ENCODE data around the gene ELL2. TPM values are rescaled to one million over a fixed set of nuclear protein-coding genes. Genes with fewer than 3 reads are reported as not detected.
A peak's percentile ranks its signal among the peaks of the same experiment; 100 is the strongest.

ELL2 gene
- total RNA-seq, 1 experiment from 2014 or later = 24.4 TPM

DNA sequence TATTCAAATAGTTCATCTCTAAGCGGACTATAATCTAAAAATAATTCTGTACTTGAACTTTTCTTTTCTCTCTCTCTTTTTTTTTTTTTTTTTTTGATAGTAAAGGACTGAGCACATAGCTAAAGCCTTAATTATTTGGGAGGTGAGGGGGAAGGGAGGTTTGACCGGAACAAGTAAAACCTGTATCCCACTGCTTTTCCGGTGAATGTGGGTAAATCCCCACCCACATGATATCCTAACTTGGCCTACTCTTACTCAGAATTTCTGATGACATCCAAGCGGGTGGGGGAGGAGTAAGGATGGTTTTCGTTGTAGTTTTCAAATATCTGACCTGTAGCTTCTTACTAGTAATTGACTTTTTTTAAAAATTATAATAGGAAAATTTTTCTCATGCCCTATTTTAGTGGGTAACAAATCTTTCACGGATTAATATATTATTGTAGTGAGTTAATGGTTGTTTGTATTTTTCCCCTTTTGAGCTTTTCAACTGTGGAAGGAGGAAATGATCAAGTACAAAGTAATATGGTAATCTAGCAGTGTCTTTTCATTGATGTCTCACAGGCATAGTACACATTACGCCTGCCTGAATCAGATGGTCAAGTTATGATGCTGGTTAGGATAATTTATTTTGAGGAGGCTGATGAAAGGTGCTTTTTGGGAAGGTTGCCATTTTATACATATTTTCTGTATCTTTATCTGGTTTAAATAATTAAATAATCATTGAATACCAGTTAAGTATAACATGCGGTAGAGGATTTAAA is 2.2 kb upstream of the ELL2 start:
- Mint-ChIP-seq H3K4me3 (no peak overlapping the region), H3K4me1 (peaks cover 44% of the 10 kb centered on the region), H3K36me3 (no peaks in the 10 kb centered on the region), H3K27ac (no peak overlapping the region), H3K27me3 (ENCODE audit: low read depth) (peaks cover 15% of the 10 kb centered on the region), H3K9me3 (no peaks in the 10 kb centered on the region)
- ChIA-PET POLR2A (interaction anchor here (0.6 to 0.7 kb wide), 2 partner anchors 252 to 695 kb away, joined by 3 to 8 read pairs; no protein-coding TSS in a partner anchor), CTCF (interaction anchor here (0.7 to 0.8 kb wide), 2 partner anchors 10 to 372 kb away, joined by 3 read pairs; no protein-coding TSS in a partner anchor)
- DNase-seq (ENCODE audit: low spot score) (no peak), ATAC-seq (no peak)
- TF ChIP-seq ZNF423 (CRISPR knock-in tag; IDR thresholded peaks at IDR 0.05) = no peak
- TF ChIP-seq, protein P1, sequence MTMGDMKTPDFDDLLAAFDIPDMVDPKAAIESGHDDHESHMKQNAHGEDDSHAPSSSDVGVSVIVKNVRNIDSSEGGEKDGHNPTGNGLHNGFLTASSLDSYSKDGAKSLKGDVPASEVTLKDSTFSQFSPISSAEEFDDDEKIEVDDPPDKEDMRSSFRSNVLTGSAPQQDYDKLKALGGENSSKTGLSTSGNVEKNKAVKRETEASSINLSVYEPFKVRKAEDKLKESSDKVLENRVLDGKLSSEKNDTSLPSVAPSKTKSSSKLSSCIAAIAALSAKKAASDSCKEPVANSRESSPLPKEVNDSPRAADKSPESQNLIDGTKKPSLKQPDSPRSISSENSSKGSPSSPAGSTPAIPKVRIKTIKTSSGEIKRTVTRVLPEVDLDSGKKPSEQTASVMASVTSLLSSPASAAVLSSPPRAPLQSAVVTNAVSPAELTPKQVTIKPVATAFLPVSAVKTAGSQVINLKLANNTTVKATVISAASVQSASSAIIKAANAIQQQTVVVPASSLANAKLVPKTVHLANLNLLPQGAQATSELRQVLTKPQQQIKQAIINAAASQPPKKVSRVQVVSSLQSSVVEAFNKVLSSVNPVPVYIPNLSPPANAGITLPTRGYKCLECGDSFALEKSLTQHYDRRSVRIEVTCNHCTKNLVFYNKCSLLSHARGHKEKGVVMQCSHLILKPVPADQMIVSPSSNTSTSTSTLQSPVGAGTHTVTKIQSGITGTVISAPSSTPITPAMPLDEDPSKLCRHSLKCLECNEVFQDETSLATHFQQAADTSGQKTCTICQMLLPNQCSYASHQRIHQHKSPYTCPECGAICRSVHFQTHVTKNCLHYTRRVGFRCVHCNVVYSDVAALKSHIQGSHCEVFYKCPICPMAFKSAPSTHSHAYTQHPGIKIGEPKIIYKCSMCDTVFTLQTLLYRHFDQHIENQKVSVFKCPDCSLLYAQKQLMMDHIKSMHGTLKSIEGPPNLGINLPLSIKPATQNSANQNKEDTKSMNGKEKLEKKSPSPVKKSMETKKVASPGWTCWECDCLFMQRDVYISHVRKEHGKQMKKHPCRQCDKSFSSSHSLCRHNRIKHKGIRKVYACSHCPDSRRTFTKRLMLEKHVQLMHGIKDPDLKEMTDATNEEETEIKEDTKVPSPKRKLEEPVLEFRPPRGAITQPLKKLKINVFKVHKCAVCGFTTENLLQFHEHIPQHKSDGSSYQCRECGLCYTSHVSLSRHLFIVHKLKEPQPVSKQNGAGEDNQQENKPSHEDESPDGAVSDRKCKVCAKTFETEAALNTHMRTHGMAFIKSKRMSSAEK (CRISPR knock-in tag; IDR thresholded peaks at IDR 0.05; ENCODE audit: borderline replicate concordance) = no peak

DNA sequence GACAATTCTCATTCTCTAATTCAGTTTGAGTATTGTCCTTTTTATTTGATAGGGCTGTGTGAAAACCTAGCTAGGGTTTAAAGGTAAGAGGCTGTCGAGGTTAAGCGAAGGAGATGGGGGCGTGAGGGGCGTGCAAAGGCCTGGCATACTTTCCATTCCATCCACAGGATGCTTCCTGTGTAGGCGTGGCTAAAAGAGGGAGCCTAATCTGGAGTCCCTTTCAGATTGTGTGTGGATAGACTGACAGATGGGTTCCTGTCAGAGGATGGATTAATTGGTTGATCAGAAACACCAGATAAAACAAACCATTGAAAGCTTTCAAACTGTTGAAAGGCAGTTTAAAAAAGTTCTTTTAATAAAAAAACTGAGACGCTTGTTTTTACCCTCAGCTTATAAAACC is 1.1 kb upstream of the ELL2 start:
- Mint-ChIP-seq H3K9me3 (no peaks in the 10 kb centered on the region), H3K4me3 (peak overlapping the region; percentile 82), H3K36me3 (no peaks in the 10 kb centered on the region), H3K4me1 (peaks cover 54% of the 10 kb centered on the region), H3K27me3 (ENCODE audit: low read depth) (peaks cover 15% of the 10 kb centered on the region), H3K27ac (peak overlapping the region; percentile 99)
- ATAC-seq (peak; percentile 8), DNase-seq (ENCODE audit: low spot score) (peak; percentile 72)
- TF ChIP-seq, protein P2, sequence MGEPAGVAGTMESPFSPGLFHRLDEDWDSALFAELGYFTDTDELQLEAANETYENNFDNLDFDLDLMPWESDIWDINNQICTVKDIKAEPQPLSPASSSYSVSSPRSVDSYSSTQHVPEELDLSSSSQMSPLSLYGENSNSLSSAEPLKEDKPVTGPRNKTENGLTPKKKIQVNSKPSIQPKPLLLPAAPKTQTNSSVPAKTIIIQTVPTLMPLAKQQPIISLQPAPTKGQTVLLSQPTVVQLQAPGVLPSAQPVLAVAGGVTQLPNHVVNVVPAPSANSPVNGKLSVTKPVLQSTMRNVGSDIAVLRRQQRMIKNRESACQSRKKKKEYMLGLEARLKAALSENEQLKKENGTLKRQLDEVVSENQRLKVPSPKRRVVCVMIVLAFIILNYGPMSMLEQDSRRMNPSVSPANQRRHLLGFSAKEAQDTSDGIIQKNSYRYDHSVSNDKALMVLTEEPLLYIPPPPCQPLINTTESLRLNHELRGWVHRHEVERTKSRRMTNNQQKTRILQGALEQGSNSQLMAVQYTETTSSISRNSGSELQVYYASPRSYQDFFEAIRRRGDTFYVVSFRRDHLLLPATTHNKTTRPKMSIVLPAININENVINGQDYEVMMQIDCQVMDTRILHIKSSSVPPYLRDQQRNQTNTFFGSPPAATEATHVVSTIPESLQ (CRISPR knock-in tag; IDR thresholded peaks at IDR 0.05) = no peak
- TF ChIP-seq, protein P3, sequence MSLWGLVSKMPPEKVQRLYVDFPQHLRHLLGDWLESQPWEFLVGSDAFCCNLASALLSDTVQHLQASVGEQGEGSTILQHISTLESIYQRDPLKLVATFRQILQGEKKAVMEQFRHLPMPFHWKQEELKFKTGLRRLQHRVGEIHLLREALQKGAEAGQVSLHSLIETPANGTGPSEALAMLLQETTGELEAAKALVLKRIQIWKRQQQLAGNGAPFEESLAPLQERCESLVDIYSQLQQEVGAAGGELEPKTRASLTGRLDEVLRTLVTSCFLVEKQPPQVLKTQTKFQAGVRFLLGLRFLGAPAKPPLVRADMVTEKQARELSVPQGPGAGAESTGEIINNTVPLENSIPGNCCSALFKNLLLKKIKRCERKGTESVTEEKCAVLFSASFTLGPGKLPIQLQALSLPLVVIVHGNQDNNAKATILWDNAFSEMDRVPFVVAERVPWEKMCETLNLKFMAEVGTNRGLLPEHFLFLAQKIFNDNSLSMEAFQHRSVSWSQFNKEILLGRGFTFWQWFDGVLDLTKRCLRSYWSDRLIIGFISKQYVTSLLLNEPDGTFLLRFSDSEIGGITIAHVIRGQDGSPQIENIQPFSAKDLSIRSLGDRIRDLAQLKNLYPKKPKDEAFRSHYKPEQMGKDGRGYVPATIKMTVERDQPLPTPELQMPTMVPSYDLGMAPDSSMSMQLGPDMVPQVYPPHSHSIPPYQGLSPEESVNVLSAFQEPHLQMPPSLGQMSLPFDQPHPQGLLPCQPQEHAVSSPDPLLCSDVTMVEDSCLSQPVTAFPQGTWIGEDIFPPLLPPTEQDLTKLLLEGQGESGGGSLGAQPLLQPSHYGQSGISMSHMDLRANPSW (CRISPR knock-in tag; conservative IDR thresholded peaks at IDR 0.05; ENCODE audit: low read depth) = no peak
- TF ChIP-seq JUN (CRISPR knock-in tag; IDR thresholded peaks at IDR 0.05) (no peak), NFE2L1 (CRISPR knock-in tag; IDR thresholded peaks at IDR 0.05) (no peak), ZNF138 (CRISPR knock-in tag; conservative IDR thresholded peaks at IDR 0.05) (no peak)
- TF ChIP-seq, protein P4, sequence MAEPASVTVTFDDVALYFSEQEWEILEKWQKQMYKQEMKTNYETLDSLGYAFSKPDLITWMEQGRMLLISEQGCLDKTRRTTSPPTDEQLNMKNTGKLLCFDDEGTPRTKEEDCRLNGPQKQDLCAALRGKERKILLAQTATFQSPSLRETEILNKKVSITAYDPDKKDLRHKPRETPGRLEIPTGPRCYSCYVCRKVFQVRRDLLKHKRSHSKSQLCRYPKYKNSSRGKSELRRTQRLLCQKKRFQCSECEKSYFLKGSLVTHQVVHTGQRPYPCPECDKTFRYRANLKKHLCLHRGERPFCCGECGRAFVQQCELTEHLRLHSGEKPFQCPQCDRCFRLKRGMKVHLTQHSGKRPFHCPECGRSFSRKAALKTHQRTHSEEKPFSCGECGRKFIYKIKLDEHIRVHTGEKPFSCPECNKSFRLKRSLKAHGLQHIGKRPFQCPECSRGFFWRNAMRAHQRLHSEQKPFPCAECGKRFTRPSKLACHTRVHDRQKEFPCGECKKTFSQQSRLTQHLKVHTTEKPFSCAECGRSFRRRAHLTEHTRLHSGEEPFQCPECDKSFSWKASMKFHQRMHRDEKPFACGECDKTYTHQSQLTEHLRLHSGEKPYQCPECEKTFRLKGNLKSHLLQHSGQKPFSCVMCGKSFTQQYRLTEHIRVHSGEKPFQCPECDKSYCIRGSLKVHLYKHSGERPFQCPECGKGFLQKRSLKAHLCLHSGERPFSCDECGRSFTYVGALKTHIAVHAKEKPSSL (CRISPR knock-in tag; conservative IDR thresholded peaks at IDR 0.05) = no peak
- TF ChIP-seq, protein P5, sequence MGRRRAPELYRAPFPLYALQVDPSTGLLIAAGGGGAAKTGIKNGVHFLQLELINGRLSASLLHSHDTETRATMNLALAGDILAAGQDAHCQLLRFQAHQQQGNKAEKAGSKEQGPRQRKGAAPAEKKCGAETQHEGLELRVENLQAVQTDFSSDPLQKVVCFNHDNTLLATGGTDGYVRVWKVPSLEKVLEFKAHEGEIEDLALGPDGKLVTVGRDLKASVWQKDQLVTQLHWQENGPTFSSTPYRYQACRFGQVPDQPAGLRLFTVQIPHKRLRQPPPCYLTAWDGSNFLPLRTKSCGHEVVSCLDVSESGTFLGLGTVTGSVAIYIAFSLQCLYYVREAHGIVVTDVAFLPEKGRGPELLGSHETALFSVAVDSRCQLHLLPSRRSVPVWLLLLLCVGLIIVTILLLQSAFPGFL (CRISPR knock-in tag; IDR thresholded peaks at IDR 0.05; ENCODE audit: borderline replicate concordance) = no peak
- TF ChIP-seq, protein P6, sequence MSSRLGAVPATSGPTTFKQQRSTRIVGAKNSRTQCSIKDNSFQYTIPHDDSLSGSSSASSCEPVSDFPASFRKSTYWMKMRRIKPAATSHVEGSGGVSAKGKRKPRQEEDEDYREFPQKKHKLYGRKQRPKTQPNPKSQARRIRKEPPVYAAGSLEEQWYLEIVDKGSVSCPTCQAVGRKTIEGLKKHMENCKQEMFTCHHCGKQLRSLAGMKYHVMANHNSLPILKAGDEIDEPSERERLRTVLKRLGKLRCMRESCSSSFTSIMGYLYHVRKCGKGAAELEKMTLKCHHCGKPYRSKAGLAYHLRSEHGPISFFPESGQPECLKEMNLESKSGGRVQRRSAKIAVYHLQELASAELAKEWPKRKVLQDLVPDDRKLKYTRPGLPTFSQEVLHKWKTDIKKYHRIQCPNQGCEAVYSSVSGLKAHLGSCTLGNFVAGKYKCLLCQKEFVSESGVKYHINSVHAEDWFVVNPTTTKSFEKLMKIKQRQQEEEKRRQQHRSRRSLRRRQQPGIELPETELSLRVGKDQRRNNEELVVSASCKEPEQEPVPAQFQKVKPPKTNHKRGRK (CRISPR knock-in tag; IDR thresholded peaks at IDR 0.05; ENCODE audit: borderline replicate concordance) = no peak
- TF ChIP-seq, protein P7, sequence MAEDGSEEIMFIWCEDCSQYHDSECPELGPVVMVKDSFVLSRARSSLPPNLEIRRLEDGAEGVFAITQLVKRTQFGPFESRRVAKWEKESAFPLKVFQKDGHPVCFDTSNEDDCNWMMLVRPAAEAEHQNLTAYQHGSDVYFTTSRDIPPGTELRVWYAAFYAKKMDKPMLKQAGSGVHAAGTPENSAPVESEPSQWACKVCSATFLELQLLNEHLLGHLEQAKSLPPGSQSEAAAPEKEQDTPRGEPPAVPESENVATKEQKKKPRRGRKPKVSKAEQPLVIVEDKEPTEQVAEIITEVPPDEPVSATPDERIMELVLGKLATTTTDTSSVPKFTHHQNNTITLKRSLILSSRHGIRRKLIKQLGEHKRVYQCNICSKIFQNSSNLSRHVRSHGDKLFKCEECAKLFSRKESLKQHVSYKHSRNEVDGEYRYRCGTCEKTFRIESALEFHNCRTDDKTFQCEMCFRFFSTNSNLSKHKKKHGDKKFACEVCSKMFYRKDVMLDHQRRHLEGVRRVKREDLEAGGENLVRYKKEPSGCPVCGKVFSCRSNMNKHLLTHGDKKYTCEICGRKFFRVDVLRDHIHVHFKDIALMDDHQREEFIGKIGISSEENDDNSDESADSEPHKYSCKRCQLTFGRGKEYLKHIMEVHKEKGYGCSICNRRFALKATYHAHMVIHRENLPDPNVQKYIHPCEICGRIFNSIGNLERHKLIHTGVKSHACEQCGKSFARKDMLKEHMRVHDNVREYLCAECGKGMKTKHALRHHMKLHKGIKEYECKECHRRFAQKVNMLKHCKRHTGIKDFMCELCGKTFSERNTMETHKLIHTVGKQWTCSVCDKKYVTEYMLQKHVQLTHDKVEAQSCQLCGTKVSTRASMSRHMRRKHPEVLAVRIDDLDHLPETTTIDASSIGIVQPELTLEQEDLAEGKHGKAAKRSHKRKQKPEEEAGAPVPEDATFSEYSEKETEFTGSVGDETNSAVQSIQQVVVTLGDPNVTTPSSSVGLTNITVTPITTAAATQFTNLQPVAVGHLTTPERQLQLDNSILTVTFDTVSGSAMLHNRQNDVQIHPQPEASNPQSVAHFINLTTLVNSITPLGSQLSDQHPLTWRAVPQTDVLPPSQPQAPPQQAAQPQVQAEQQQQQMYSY (CRISPR knock-in tag; IDR thresholded peaks at IDR 0.05) = no peak
- ChIA-PET CTCF (interaction anchor here (0.6 to 1.7 kb wide), 3 partner anchors 22 to 1319 kb away, joined by 3 to 8 read pairs (median 5); no protein-coding TSS in a partner anchor), POLR2A (interaction anchor here (0.7 to 1.8 kb wide), 6 partner anchors 68 to 469 kb away, joined by 3 to 5 read pairs (median 3); no protein-coding TSS in a partner anchor)
